ENCODE results near the gene RAB1A. TPM values are rescaled to one million over a fixed set of nuclear protein-coding genes. Genes with fewer than 3 reads are reported as not detected.
"Not testable (repeated sequence)": the region's sequence is repeated elsewhere in the genome, so short reads cannot be mapped to it uniquely, and the experiment has no call there.

The RAB1A gene
- total RNA-seq, 1 experiment from 2014 or later, result 85.3 TPM

DNA sequence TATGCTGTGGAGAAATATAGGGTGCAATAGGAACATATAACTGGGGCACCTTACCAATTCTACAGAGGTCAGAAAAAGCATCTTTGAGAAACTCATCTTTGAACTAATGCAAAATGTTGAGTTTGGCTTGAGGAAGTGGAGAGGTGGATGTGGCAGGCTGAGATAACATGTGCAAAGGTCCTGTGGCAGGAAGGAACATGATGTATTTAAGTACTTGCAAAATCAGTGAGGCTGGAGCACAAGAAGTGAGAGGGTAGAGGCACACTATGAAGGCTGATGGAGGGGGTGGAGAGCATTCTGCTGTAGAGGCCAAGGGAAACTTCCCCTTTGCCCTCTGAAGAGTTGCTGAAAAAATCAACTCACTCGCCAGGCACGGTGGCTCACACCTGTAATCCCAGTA is 14.7 kb upstream of the RAB1A start:
- no peak for DNase-seq (ENCODE audit: low read depth)
- in situ Hi-C loops (cut with HindIII; ENCODE audit: low pct_unique_long_range_greater_than_20kb, low sequenced_read_pairs), result no loop called here

DNA sequence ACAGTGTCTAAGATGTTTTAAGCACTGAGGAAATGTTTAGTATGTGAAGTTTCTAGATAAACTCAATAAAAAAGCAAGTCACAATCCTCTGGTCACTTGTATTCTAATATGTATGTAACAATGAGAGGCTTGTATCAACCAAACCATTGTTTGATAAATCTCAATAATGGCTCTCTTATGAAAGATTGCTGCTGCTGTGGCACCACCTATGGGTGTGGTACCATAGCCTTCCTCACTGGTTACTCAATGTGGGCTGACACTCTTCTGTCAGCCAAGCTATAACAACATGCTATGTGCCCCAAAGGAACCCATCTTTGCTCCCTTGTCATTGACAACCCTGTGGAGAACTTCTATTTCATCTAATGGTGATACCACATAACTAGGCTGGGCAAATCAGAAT is 12.6 kb upstream of the RAB1A start:
- in situ Hi-C loops (cut with HindIII; ENCODE audit: low pct_unique_long_range_greater_than_20kb, low sequenced_read_pairs), result no loop called here
- no peak for DNase-seq (ENCODE audit: low read depth)

DNA sequence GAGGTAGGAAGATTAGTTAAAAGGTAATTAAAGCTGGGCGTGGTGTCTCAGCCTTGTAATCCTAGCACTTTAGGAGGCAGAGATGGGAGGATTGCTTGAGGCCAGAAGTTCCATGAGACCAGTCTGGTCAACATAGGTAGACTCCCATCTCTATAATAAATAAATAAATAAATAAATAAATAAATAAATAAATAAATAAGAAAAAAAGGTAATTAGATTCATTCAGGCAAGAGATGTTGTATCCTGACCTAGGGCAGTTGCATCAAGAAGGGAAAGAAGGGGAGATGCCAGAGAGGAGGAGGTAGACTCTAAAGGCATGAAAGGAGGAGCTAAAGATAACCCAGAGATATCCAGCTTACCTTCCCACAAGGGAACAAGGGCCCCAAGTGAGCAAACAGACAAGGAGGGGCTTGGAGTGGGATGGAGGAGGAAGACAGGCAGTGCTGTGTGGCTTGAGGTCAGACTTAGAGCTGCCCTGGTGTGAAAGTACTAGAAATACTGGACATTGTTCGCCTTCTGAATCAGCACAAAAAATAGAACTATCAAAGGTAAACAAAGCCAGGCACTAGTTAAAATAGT is 7.4 kb upstream of the RAB1A start:
- in situ Hi-C loops (cut with HindIII; ENCODE audit: low pct_unique_long_range_greater_than_20kb, low sequenced_read_pairs), result no loop called here
- DNase-seq (ENCODE audit: low read depth), result no peak

GRCh38 chr2:65136253-65136652 is 6.3 kb upstream of the RAB1A start:
- in situ Hi-C loops (cut with HindIII; ENCODE audit: low pct_unique_long_range_greater_than_20kb, low sequenced_read_pairs), result no loop called here
- no peak for DNase-seq (ENCODE audit: low read depth)

DNA sequence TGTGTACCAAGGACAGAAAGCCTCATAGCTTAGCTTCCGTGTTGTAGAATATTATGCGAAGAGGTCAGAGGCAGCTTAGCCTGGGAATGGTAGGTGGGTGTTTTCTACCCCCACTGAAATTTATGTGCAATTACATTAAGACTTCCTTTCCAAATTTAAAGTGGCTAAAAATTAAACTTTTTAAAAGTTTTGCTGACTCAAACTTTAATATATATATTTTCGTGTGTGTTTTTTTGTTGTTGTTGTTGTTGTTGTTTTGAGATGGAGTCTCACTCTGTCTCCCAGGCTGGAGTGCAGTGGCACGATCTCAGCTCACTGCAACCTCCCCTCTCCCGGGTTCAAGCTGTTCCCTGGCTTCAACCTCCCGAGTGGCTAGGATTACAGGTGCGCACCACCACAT is 4.3 kb upstream of the RAB1A start:
- in situ Hi-C loops (cut with HindIII; ENCODE audit: low pct_unique_long_range_greater_than_20kb, low sequenced_read_pairs), result no loop called here
- DNase-seq (ENCODE audit: low read depth), result no peak

GRCh38 chr2:65133626-65134025 is 3.7 kb upstream of the RAB1A start:
- in situ Hi-C loops (cut with HindIII; ENCODE audit: low pct_unique_long_range_greater_than_20kb, low sequenced_read_pairs), result no loop called here
- DNase-seq (ENCODE audit: low read depth), result no peak

- in situ Hi-C loops (cut with HindIII; ENCODE audit: low pct_unique_long_range_greater_than_20kb, low sequenced_read_pairs); DNase-seq (ENCODE audit: low read depth): not testable (repeated sequence)
Measured at GRCh38 chr2:65132930-65133329, 3.0 kb upstream of the RAB1A start.

- DNase-seq (ENCODE audit: low read depth), result peak; percentile 76
Measured at GRCh38 chr2:65130664-65131175, 814 bp upstream of the RAB1A start.

GRCh38 chr2:65129286-65129825 is 550 bp downstream of the RAB1A start:
- in situ Hi-C loops (cut with HindIII; ENCODE audit: low pct_unique_long_range_greater_than_20kb, low sequenced_read_pairs), result no loop called here

More at GRCh38 chr2:65130664-65131175, 814 bp upstream of the RAB1A start:
- in situ Hi-C loops (cut with HindIII; ENCODE audit: low pct_unique_long_range_greater_than_20kb, low sequenced_read_pairs), result no loop called here

DNA sequence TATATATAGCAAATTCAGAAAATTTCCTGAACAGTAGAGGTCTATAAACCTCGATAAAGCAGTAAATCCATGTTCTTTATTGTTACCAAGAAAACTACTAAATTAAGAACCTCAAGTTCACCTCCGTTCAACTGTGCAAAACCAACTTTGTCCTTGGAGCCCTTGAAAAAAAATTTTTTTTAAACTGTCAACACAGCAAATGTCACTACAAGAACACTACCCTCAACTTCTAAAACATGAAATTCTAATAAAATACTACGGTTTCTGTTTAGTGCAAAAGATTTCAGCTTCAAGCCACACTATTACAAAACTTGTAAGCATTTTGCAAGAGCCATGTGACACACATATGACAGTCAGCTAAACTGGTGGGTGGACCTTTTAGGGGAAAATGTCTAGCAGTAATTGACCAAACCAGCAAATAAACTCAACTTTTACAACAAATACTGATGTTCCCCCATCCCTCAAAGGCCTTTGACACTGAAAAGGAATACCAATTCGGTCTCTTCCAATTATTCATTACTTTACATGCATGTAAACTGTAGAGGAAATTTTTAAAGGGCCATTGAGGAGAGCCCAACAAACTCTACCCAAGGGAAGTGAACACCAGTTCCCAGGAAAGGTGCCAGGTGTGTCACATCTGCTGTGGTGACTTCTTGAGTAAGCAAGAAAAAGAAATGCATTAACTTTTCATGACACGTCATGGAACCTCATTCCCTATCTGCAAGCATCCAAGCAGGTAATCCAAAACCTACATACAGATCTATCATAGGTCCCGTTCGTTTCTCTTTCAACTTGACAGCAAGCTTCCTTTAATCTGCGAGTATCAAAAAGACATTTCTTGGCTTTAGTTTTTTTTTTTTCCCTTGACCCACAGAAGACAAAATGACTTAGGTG is 1.4 kb downstream of the RAB1A start:
- in situ Hi-C loops (cut with HindIII; ENCODE audit: low pct_unique_long_range_greater_than_20kb, low sequenced_read_pairs), result no loop called here
- DNase-seq (ENCODE audit: low read depth), result peak; percentile 12

More at GRCh38 chr2:65129286-65129825, 550 bp downstream of the RAB1A start:
- no peak for DNase-seq (ENCODE audit: low read depth)

DNA sequence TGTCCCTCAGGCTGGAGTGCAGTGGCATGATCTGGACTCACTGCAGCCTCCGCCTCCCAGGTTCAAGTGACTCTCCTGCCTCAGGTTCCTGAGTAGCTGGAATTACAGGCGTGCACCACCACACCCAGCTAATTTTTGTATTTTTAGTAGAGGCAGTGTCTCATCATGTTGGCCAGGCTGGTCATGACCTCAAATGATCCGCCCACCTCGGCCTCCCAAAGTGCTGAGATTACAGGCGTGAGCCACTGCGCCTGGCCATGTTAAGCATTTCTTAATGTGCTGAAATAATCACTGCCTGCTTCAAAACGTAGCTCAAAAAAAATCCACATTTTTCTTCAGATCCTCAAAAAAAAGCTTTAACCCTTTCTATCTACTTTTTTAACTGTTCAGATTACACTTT is 4.4 kb downstream of the RAB1A start:
- DNase-seq (ENCODE audit: low read depth); in situ Hi-C loops (cut with HindIII; ENCODE audit: low pct_unique_long_range_greater_than_20kb, low sequenced_read_pairs): not testable (repeated sequence)

DNA sequence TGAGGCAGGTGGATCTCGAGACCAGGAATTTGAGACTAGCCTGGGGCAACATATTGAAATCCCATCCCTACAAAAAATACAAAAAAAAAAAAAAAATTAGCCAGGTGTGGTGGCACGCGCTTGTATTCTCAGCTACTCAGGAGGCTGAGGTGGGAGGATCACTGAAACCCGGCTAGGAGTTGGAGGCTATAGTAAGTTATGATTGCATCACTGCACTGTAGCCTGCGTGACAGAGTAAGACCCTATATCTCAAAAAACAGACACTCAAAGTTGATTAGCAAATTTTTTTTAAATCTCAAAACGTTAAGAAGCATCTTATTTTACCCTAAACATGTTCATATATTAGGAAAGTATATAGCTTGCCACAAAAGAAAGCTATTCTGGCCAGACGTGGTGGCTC is 7.6 kb downstream of the RAB1A start:
- in situ Hi-C loops (cut with HindIII; ENCODE audit: low pct_unique_long_range_greater_than_20kb, low sequenced_read_pairs), result no loop called here
- DNase-seq (ENCODE audit: low read depth), result no peak

DNA sequence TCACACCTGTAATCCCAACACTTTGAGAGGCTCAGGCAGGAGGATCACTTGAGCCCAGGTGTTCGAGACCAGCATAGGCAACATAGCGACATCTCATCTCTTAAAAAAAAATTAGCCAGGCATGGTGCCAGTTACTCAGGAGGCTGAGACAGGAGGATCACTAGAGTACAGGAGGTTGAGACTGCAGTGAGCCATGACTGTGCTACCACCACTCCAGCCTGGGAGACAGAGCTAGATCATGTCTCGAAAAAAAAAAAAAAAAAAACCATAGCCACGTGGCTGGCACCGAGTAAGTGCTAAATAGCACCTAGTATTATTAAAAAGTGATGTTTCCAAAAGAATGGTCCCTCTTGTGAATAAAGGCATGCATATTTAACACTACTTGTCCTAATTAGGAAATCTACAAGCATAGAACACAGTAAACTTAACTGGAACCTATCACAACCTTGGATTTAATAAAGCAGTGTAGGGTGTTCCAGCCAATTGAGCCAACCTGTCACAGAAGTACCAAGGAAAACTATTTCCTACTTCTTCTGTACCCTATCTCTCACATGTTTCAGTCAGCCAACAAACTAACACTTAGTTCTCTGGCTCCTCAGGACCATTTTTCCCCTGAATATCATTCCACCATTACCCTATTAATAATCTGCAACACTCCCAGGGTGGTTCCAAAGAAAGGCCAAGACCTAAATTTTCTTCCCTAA is 8.8 kb downstream of the RAB1A start:
- no peak for DNase-seq (ENCODE audit: low read depth)
- in situ Hi-C loops (cut with HindIII; ENCODE audit: low pct_unique_long_range_greater_than_20kb, low sequenced_read_pairs), result no loop called here

DNA sequence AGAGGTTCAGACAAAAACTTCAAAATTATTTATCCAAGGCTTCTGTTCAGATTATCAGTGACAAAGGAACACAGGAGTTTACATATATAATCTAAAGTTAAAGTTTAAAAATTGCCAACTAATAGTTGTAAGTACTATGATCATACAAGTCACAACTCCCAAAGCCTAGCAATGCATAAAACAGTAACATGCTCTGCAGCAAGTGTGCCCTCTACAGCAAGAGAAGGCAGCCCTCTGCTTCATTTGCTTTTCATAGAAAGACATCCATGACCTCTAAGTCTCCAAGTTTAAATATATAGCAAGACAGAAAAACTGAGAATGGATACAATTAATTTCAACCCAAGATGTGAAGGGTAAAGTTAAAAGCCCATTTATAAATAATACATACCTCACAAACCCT is 13.3 kb downstream of the RAB1A start:
- in situ Hi-C loops (cut with HindIII; ENCODE audit: low pct_unique_long_range_greater_than_20kb, low sequenced_read_pairs), result no loop called here
- DNase-seq (ENCODE audit: low read depth), result no peak

GRCh38 chr2:65114921-65115320 is 15.0 kb downstream of the RAB1A start:
- in situ Hi-C loops (cut with HindIII; ENCODE audit: low pct_unique_long_range_greater_than_20kb, low sequenced_read_pairs), result no loop called here
- DNase-seq (ENCODE audit: low read depth), result no peak

- in situ Hi-C loops (cut with HindIII; ENCODE audit: low pct_unique_long_range_greater_than_20kb, low sequenced_read_pairs), result no loop called here
- DNase-seq (ENCODE audit: low read depth), result no peak
Measured at GRCh38 chr2:65113816-65114215, 16.1 kb downstream of the RAB1A start.

GRCh38 chr2:65113229-65113628 is 16.7 kb downstream of the RAB1A start:
- in situ Hi-C loops (cut with HindIII; ENCODE audit: low pct_unique_long_range_greater_than_20kb, low sequenced_read_pairs), result no loop called here
- no peak for DNase-seq (ENCODE audit: low read depth)

GRCh38 chr2:65112633-65113032 is 17.3 kb downstream of the RAB1A start:
- no peak for DNase-seq (ENCODE audit: low read depth)
- in situ Hi-C loops (cut with HindIII; ENCODE audit: low pct_unique_long_range_greater_than_20kb, low sequenced_read_pairs), result no loop called here

DNA sequence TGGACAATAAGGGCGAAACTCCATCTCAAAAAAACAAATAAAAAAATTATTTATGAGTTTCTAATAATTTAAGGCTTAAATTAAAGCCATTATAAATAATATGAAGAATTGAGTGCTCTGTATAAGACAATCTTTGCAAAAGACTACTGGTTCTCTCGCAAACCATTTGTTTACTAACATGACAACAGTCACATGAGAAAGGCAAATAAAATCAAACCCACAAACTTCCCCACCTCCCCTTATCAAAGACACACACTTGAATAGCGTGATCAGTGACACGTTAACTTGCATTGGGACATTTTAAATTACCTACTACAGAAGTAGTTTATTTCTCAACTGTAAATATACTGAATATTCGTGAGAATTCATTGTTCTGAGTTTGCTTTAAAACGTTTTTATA is 21.1 kb downstream of the RAB1A start:
- in situ Hi-C loops (cut with HindIII; ENCODE audit: low pct_unique_long_range_greater_than_20kb, low sequenced_read_pairs), result no loop called here

More for the DNA sequence above, 21.1 kb downstream of the RAB1A start:
- no peak for DNase-seq (ENCODE audit: low read depth)

All from Caki2 (cell line).